GM12878 (cell line): Measurements from ENCODE around the gene MST1. TPM values are rescaled to one million over a fixed set of nuclear protein-coding genes. Genes with fewer than 3 reads are reported as not detected.

Experiments
- ATAC-seq: fragments of 200-7000 bp; cut with Tn5 transposase; 3 replicates; pipeline ENCODE4 v1.9.1; 2020; ENCODE audit warnings: mild to moderate bottlenecking, moderate library complexity
- BruUV-seq: library from RNA; stranded (reverse); fragments of 400-500 nt; replicated peaks from 2 replicates; lab custom pipeline; 2021; lab: Mats Ljungman, UMichigan
- CTCF ChIA-PET: fragments of 300-600 bp; sonication (Branson Sonifier 250); formaldehyde crosslinking; extraction: SDS; loops from one replicate; lab custom pipeline; 2021; ENCODE audit warnings: inconsistent platforms; lab: Yijun Ruan, JAX
- POLR2A ChIA-PET: fragments of 350-600 bp; formaldehyde crosslinking; extraction: SDS; loops from one replicate; lab custom pipeline; 2021; ENCODE audit warnings: inconsistent platforms; lab: Charles Lee
- RAD21 ChIA-PET: fragments of 300-600 bp; sonication (Branson Sonifier 250); formaldehyde crosslinking; loops from one replicate; lab custom pipeline; 2023; ENCODE audit warnings: antibody characterized with exemption; ENCODE audit not compliant: unreplicated experiment; lab: Charles Lee
- SMC1A ChIA-PET: fragments of 300-600 bp; sonication (Branson Sonifier 250); formaldehyde crosslinking; loops from one replicate; lab custom pipeline; 2023; ENCODE audit not compliant: unreplicated experiment, uncharacterized antibody; lab: Charles Lee
- DNase-seq: peaks from one replicate; pipeline ENCODE4 v3.0.0-alpha.2; 2011; ENCODE audit warnings: low read depth, low spot score
- FAIRE-seq: peaks from 3 replicates; lab custom pipeline; 2011; peaks lifted over from hg19 to GRCh38; lab: Jason Lieb, UNC
- H2AFZ ChIP-seq: 2 replicates; pipeline ENCODE4 v1.6.0; 2011; ENCODE audit warnings: low read depth, low read length, control low read depth; ENCODE audit not compliant: control insufficient read depth
- H3K27ac ChIP-seq: 2 replicates; pipeline ENCODE4 v1.5.1; 2011; ENCODE audit warnings: control low read depth; ENCODE audit not compliant: control insufficient read depth, insufficient read depth
- H3K27me3 ChIP-seq, 2 experiments: replicated peaks in 1 of 2; 2 replicates each; pipeline versions ENCODE4 v1.6.0 to v1.6.1; 2011; ENCODE audit warnings: low read length in 1 of 2; ENCODE audit not compliant: control insufficient read depth in 2 of 2, insufficient read depth in 2 of 2
- H3K36me3 ChIP-seq, 2 experiments: 2 replicates each; pipeline ENCODE4 v1.5.1; 2011; ENCODE audit warnings: low read length in 1 of 2; ENCODE audit not compliant: control insufficient read depth in 2 of 2, insufficient read depth in 2 of 2
- H3K4me1 ChIP-seq: 2 replicates; pipeline ENCODE4 v1.6.1; 2011; ENCODE audit warnings: mild to moderate bottlenecking, low read length, moderate library complexity, mixed read lengths; ENCODE audit not compliant: control insufficient read depth, insufficient read depth
- H3K4me2 ChIP-seq: 2 replicates; pipeline ENCODE4 v1.6.0; 2011; ENCODE audit warnings: control low read depth; ENCODE audit not compliant: control insufficient read depth, insufficient read depth
- H3K4me3 ChIP-seq: fragments of 200-600 bp; sonication (generic); 2 replicates; pipeline ENCODE4 v1.5.1; 2016
- H3K79me2 ChIP-seq: 2 replicates; pipeline ENCODE4 v1.6.0; 2011; ENCODE audit warnings: low read length; ENCODE audit not compliant: control insufficient read depth, insufficient read depth
- H3K9ac ChIP-seq: 2 replicates; pipeline ENCODE4 v1.8.0; 2011; ENCODE audit warnings: low read length, control low read depth, mixed read lengths; ENCODE audit not compliant: control insufficient read depth, insufficient read depth
- H3K9me3 ChIP-seq: replicated peaks from 3 replicates; pipeline ENCODE4 v1.5.1; 2011; ENCODE audit warnings: mild to moderate bottlenecking, low read length; ENCODE audit not compliant: control insufficient read depth, insufficient read depth
- H4K20me1 ChIP-seq: 2 replicates; pipeline ENCODE4 v1.6.0; 2011; ENCODE audit not compliant: control insufficient read depth, insufficient read depth
- IRF3 ChIP-seq: fragments of 450-650 bp; IDR thresholded peaks from 2 replicates; pipeline ENCODE4 v1.6.1; 2014; ENCODE audit warnings: mild to moderate bottlenecking
- PKNOX1 ChIP-seq: fragments of 450-650 bp; IDR thresholded peaks from 2 replicates; pipeline ENCODE4 v1.6.1; 2016; ENCODE audit warnings: mild to moderate bottlenecking
- WGBS: methylation state at CpG from one replicate; pipeline ENCODE4 v1.1.6; 2016; ENCODE audit warnings: low lambda C conversion rate; ENCODE audit not compliant: insufficient replicate concordance, insufficient coverage; ENCODE audit errors: missing lambda C conversion rate; 5-methylcytosine and 5-hydroxymethylcytosine counted together
- in situ Hi-C: fragments of 300-500 bp; cut with MboI; formaldehyde crosslinking; loops from 9 replicates; pipeline ENCODE4 v1.14.3; 2018; ENCODE audit warnings: mixed read lengths
- intact Hi-C: fragments of 100-400 bp; cut with micrococcal nuclease; formaldehyde crosslinking; loops from one replicate; pipeline ENCODE4 v1.14.2; 2022; ENCODE audit not compliant: unreplicated experiment
- polyA plus RNA-seq, 11 experiments: library from polyadenylated mRNA; depleted of rRNA in 4 of 11; unstranded in 6 of 11; stranded (reverse) in 5 of 11; fragments of >200 nt; fragmentation: Nextera tagmentation in 4 of 11; fragmentation: Illumina TruSeq in 1 of 11; extraction: Ambion mirVana in 4 of 11; extraction: Trizol in 1 of 11; gene quantifications; 1 replicate in 1 of 11; 2 replicates in 10 of 11; pipeline versions ENCODE4 v1.2.1 to v1.2.3, GENCODE V29; 2011 to 2016; ENCODE audit warnings: inconsistent platforms in 2 of 11, missing spikeins in 2 of 11, low read depth in 1 of 11
- total RNA-seq, 4 experiments: library from RNA; depleted of rRNA in 3 of 4; stranded (reverse); fragments of >200 nt in 3 of 4; fragmentation: Illumina TruSeq in 1 of 4; extraction: Trizol in 1 of 4; gene quantifications; 2 replicates each; pipeline versions ENCODE4 v1.2.1 to v1.2.3, GENCODE V29; 2013 to 2021
- TF ChIP-seq, protein P1 (sequence below): IDR thresholded peaks from 2 replicates; pipeline ENCODE4 v1.6.1; 2011; ENCODE audit warnings: borderline replicate concordance, low read depth, mild to moderate bottlenecking, moderate library complexity, low read length; ENCODE audit not compliant: insufficient read depth, poor library complexity, severe bottlenecking

The MST1 gene
- total and polyA plus RNA-seq, 10 of the 15 experiments (the other 5 are each of a cell fraction or from before 2014, with no cell fraction given) = 1.2 to 25.5 (median 4.1) TPM

- ChIA-PET POLR2A (interaction anchor here (0.6 kb wide), 1 partner anchor 312 kb away, joined by 3 read pairs; no protein-coding TSS in a partner anchor), SMC1A (no interaction called here), CTCF (no interaction called here), RAD21 (no interaction called here)
- Histone ChIP-seq H3K4me2 (no peak overlapping the region), H3K36me3 (no peaks in the 10 kb centered on the region), H3K9me3 (no peaks in the 10 kb centered on the region), H3K27me3 (no peaks in the 10 kb centered on the region), H3K9ac (no peak overlapping the region), H3K79me2 (no peaks in the 10 kb centered on the region), H4K20me1 (no peaks in the 10 kb centered on the region), H3K4me3 (no peak overlapping the region), H3K4me1 (no peaks in the 10 kb centered on the region), H3K27ac (no peak overlapping the region), H2AFZ (no peak overlapping the region)
- no TSS peak for BruUV-seq
- FAIRE-seq = no peak
- no peak for ATAC-seq
- WGBS = 20% methylated on average over 11 of the region's 14 CpGs
- no peak for DNase-seq
- in situ Hi-C loops = no loop called here
- TF ChIP-seq PKNOX1 = no peak
- no peak for TF ChIP-seq IRF3
- TF ChIP-seq, protein P1, sequence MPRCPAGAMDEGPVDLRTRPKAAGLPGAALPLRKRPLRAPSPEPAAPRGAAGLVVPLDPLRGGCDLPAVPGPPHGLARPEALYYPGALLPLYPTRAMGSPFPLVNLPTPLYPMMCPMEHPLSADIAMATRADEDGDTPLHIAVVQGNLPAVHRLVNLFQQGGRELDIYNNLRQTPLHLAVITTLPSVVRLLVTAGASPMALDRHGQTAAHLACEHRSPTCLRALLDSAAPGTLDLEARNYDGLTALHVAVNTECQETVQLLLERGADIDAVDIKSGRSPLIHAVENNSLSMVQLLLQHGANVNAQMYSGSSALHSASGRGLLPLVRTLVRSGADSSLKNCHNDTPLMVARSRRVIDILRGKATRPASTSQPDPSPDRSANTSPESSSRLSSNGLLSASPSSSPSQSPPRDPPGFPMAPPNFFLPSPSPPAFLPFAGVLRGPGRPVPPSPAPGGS = no peak
- intact Hi-C loops = no loop called here
Observed at GRCh38 chr3:49641921-49642707, 47.2 kb downstream of the MST1 start.
